Superior temporal gyrus (tissue), 1 donor: ENCODE measurements around the gene SPEF2.

Experiments
- DNase-seq: peaks from one replicate; pipeline ENCODE4 v3.0.0-alpha.2; 2016; ENCODE audit errors: extremely low spot score

The SPEF2 gene

GRCh38 chr5:35617435-35618303, at the start of gene SPEF2:
Gene SPEF2, plus strand, starts transcription at chr5:35617863. Its CDS starts 135 bp downstream, at chr5:35617998.
- DNase-seq = peak; percentile 83

- no peak for DNase-seq
Measured at GRCh38 chr5:35575578-35575977, 42.1 kb upstream of the SPEF2 start.

GRCh38 chr5:35587419-35587818, 30.2 kb upstream of the SPEF2 start:
- no peak for DNase-seq

GRCh38 chr5:35593338-35593737, 24.3 kb upstream of the SPEF2 start:
- DNase-seq = no peak

GRCh38 chr5:35598707-35599370, 18.8 kb upstream of the SPEF2 start:
- DNase-seq = no peak

GRCh38 chr5:35600591-35600990, 17.1 kb upstream of the SPEF2 start:
- DNase-seq = no peak

GRCh38 chr5:35608881-35609779, 8.5 kb upstream of the SPEF2 start:
- DNase-seq = no peak

- DNase-seq = no peak
Measured at GRCh38 chr5:35617060-35617434, 616 bp upstream of the SPEF2 start.

GRCh38 chr5:35618304-35618636, 607 bp downstream of the SPEF2 start:
- peak; percentile 26 for DNase-seq

GRCh38 chr5:35618781-35619180, 1.1 kb downstream of the SPEF2 start:
- DNase-seq = peak; percentile 15

GRCh38 chr5:35622974-35623373, 5.3 kb downstream of the SPEF2 start:
- no peak for DNase-seq

GRCh38 chr5:35623991-35624390, 6.3 kb downstream of the SPEF2 start:
- DNase-seq = no peak

- no peak for DNase-seq
Measured at GRCh38 chr5:35626108-35626507, 8.4 kb downstream of the SPEF2 start.

- DNase-seq = no peak
Measured at GRCh38 chr5:35626553-35626952, 8.9 kb downstream of the SPEF2 start.

GRCh38 chr5:35634326-35634725, 16.7 kb downstream of the SPEF2 start:
- DNase-seq = no peak

GRCh38 chr5:35640623-35641022, 23.0 kb downstream of the SPEF2 start:
- no peak for DNase-seq

GRCh38 chr5:35644543-35644942, 26.9 kb downstream of the SPEF2 start:
- DNase-seq = no peak

GRCh38 chr5:35647128-35647527, 29.5 kb downstream of the SPEF2 start:
- DNase-seq = no peak

GRCh38 chr5:35647712-35648111, 30.0 kb downstream of the SPEF2 start:
- DNase-seq = no peak

- peak; percentile 62 for DNase-seq
Measured at GRCh38 chr5:35651002-35651756, 33.5 kb downstream of the SPEF2 start.

- DNase-seq = no peak
Measured at GRCh38 chr5:35656721-35657120, 39.1 kb downstream of the SPEF2 start.

GRCh38 chr5:35657877-35658276, 40.2 kb downstream of the SPEF2 start:
- no peak for DNase-seq
